HEK293 (cell line): ENCODE measurements around the gene GXYLT1.

Experiments
- BCL6B ChIP-seq: fragments of 450-650 bp; formaldehyde crosslinking; IDR thresholded peaks from 2 replicates; pipeline ENCODE4 v1.5.1; 2017; ENCODE audit warnings: missing biosample characterization, missing genetic modification characterization
- GFI1B ChIP-seq: fragments of 450-650 bp; formaldehyde crosslinking; IDR thresholded peaks from 2 replicates; pipeline ENCODE4 v1.5.1; 2016; ENCODE audit warnings: missing biosample characterization, missing genetic modification characterization
- IKZF3 ChIP-seq: fragments of 450-650 bp; IDR thresholded peaks from 2 replicates; pipeline ENCODE4 v1.5.0; 2018; ENCODE audit warnings: missing biosample characterization, mild to moderate bottlenecking, missing genetic modification characterization, moderate library complexity
- KLF7 ChIP-seq: fragments of 450-650 bp; formaldehyde crosslinking; IDR thresholded peaks from 2 replicates; pipeline ENCODE4 v1.5.1; 2016; ENCODE audit warnings: missing biosample characterization, missing genetic modification characterization, borderline replicate concordance
- PRDM10 ChIP-seq: fragments of 450-650 bp; formaldehyde crosslinking; IDR thresholded peaks from 2 replicates; pipeline ENCODE4 v1.5.1; 2016; ENCODE audit warnings: missing biosample characterization, missing genetic modification characterization
- SALL2 ChIP-seq: fragments of 450-650 bp; formaldehyde crosslinking; IDR thresholded peaks from 2 replicates; pipeline ENCODE4 v1.5.0; 2017; ENCODE audit warnings: missing biosample characterization, mild to moderate bottlenecking, missing genetic modification characterization, borderline replicate concordance
- SP7 ChIP-seq: fragments of 450-650 bp; formaldehyde crosslinking; IDR thresholded peaks from 2 replicates; pipeline ENCODE4 v1.5.1; 2016; ENCODE audit warnings: missing biosample characterization, missing genetic modification characterization
- TCF7L2 ChIP-seq: IDR thresholded peaks from 2 replicates; pipeline ENCODE4 v1.6.1; 2011; ENCODE audit warnings: low read depth, mild to moderate bottlenecking, inconsistent platforms, low read length, moderate library complexity, borderline replicate concordance
- ZBTB17 ChIP-seq: fragments of 450-650 bp; formaldehyde crosslinking; IDR thresholded peaks from 2 replicates; pipeline ENCODE4 v1.5.1; 2016; ENCODE audit warnings: missing biosample characterization, missing genetic modification characterization
- ZBTB26 ChIP-seq: fragments of 450-650 bp; formaldehyde crosslinking; optimal IDR thresholded peaks from 2 replicates; pipeline ENCODE3; 2016; ENCODE audit warnings: missing biosample characterization, mild to moderate bottlenecking, missing genetic modification characterization
- ZIC2 ChIP-seq: fragments of 450-650 bp; formaldehyde crosslinking; IDR thresholded peaks from 2 replicates; pipeline ENCODE4 v1.5.1; 2016; ENCODE audit warnings: missing biosample characterization, missing genetic modification characterization
- ZNF248 ChIP-seq: fragments of 450-650 bp; formaldehyde crosslinking; IDR thresholded peaks from 2 replicates; pipeline ENCODE4 v1.5.1; 2017; ENCODE audit warnings: missing biosample characterization, missing genetic modification characterization
- ZNF335 ChIP-seq: fragments of 450-650 bp; formaldehyde crosslinking; conservative IDR thresholded peaks from 2 replicates; pipeline ENCODE4 v1.5.1; 2016; ENCODE audit warnings: missing biosample characterization, missing genetic modification characterization
- ZNF341 ChIP-seq: fragments of 450-650 bp; formaldehyde crosslinking; IDR thresholded peaks from 2 replicates; pipeline ENCODE4; 2016; ENCODE audit warnings: low read depth, missing biosample characterization, missing genetic modification characterization
- ZNF449 ChIP-seq: fragments of 450-650 bp; formaldehyde crosslinking; IDR thresholded peaks from 2 replicates; pipeline ENCODE4 v1.5.1; 2017; ENCODE audit warnings: missing biosample characterization, mild to moderate bottlenecking, missing genetic modification characterization, moderate library complexity
- ZNF501 ChIP-seq: fragments of 450-650 bp; formaldehyde crosslinking; IDR thresholded peaks from 2 replicates; pipeline ENCODE4 v1.5.1; 2016; ENCODE audit warnings: missing biosample characterization, missing genetic modification characterization
- ZNF514 ChIP-seq: fragments of 450-650 bp; formaldehyde crosslinking; IDR thresholded peaks from 2 replicates; pipeline ENCODE4 v1.5.1; 2016; ENCODE audit warnings: missing biosample characterization, missing genetic modification characterization
- ZNF518A ChIP-seq: fragments of 450-650 bp; formaldehyde crosslinking; conservative IDR thresholded peaks from 2 replicates; pipeline ENCODE4 v1.5.1; 2016; ENCODE audit warnings: low read depth, missing biosample characterization, missing genetic modification characterization
- ZNF544 ChIP-seq: fragments of 450-650 bp; formaldehyde crosslinking; IDR thresholded peaks from 2 replicates; pipeline ENCODE4 v1.5.0; 2017; ENCODE audit warnings: missing biosample characterization, missing genetic modification characterization
- ZNF600 ChIP-seq: fragments of 450-650 bp; formaldehyde crosslinking; IDR thresholded peaks from 2 replicates; pipeline ENCODE4 v1.5.1; 2016; ENCODE audit warnings: missing biosample characterization, missing genetic modification characterization
- ZNF629 ChIP-seq: fragments of 450-650 bp; formaldehyde crosslinking; IDR thresholded peaks from 2 replicates; pipeline ENCODE4 v1.5.1; 2017; ENCODE audit warnings: missing biosample characterization, missing genetic modification characterization
- ZNF645 ChIP-seq: fragments of 450-650 bp; formaldehyde crosslinking; IDR thresholded peaks from 2 replicates; pipeline ENCODE4; 2016; ENCODE audit warnings: missing biosample characterization, missing genetic modification characterization
- ZNF777 ChIP-seq: fragments of 450-650 bp; formaldehyde crosslinking; IDR thresholded peaks from 2 replicates; pipeline ENCODE4 v1.5.1; 2017; ENCODE audit warnings: missing biosample characterization, missing genetic modification characterization, borderline replicate concordance
- ZNF791 ChIP-seq: fragments of 450-650 bp; formaldehyde crosslinking; IDR thresholded peaks from 2 replicates; pipeline ENCODE4 v1.5.1; 2016; ENCODE audit warnings: missing biosample characterization, missing genetic modification characterization

The GXYLT1 gene

DNA sequence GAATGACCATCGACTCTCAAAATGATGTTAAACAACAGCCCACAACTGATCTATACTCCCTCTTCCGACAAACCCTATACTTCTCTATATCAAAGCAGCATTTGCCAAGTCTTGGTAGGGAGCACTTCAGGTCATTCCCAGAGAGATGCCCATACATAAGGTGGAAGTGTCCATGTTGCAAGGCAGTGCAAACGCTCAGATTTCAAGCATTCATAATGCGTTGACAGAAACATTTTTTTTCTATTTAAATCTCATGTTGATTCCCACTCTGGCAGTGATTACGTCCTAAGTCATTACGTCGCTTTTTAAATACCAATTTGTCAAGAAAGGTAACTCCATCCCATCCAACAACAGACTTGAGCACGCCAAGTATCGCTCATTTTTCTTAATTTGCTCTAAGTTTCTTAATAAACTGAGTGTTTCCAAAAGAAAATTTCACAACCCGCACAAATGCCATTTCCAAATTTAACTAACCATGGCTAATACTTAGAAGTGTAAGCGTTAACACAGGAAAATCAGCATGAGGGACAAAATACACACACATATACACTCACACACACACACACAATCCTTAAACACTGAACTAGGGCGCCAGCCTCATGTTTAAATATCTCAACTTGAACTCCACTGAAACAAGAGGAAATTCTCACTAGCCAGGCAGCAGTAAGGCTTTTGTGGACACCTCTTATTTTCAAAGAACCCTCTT is 1.1 kb downstream of the GXYLT1 start (continued):
- TF ChIP-seq PRDM10 (tag by site-specific recombination) (peak; percentile 49; the same call in 1 of the 2 replicates), ZNF777 (tag by site-specific recombination) (no peak), ZNF335 (peak; percentile 64), SP7 (tag by site-specific recombination) (no peak), TCF7L2 (no peak), IKZF3 (0 out of 2 replicates have a peak, but pooled peaks have one; percentile 36), ZNF629 (tag by site-specific recombination) (peak; percentile 67), ZNF514 (tag by site-specific recombination) (no peak), ZNF518A (tag by site-specific recombination) (no peak), ZNF248 (tag by site-specific recombination) (no peak), ZNF791 (tag by site-specific recombination) (no peak), BCL6B (tag by site-specific recombination) (no peak), ZIC2 (tag by site-specific recombination) (no peak), ZBTB17 (no peak; the same call in none of the 2 replicates), ZNF501 (tag by site-specific recombination) (peak; percentile 27; the same call in 1 of the 2 replicates), KLF7 (tag by site-specific recombination) (no peak), ZNF645 (no peak), ZNF341 (tag by site-specific recombination) (0 out of 2 replicates have a peak, but pooled peaks have one; percentile 21), ZNF449 (tag by site-specific recombination) (peak; percentile 38; the same call in 1 of the 2 replicates), ZNF600 (tag by site-specific recombination) (peak; percentile 39; the same call in 1 of the 2 replicates), ZNF544 (tag by site-specific recombination) (no peak), GFI1B (tag by site-specific recombination) (no peak), SALL2 (tag by site-specific recombination) (no peak), ZBTB26 (no peak)
